ENCODE measurements around the gene TMEM63B.
A peak's percentile ranks its signal among the peaks of the same experiment; 100 is the strongest.
"Not testable (repeated sequence)": the region's sequence is repeated elsewhere in the genome, so short reads cannot be mapped to it uniquely, and the experiment has no call there.

Gene TMEM63B

GRCh38 chr6:44094403-44095242 is 32.7 kb upstream of the TMEM63B start:
- DNase-seq, result no peak

- DNase-seq, result not testable (repeated sequence)
Observed at GRCh38 chr6:44095243-44095623, 32.1 kb upstream of the TMEM63B start.

GRCh38 chr6:44096612-44097011 is 30.7 kb upstream of the TMEM63B start:
- DNase-seq, result peak; percentile 46

GRCh38 chr6:44097782-44098317 is 29.5 kb upstream of the TMEM63B start:
- no peak for DNase-seq

GRCh38 chr6:44099192-44099591 is 28.2 kb upstream of the TMEM63B start:
- DNase-seq, result no peak

GRCh38 chr6:44100088-44100550 is 27.2 kb upstream of the TMEM63B start:
- no peak for DNase-seq

- no peak for DNase-seq
Observed at GRCh38 chr6:44101832-44102231, 25.5 kb upstream of the TMEM63B start.

GRCh38 chr6:44102527-44102926 is 24.8 kb upstream of the TMEM63B start:
- no peak for DNase-seq

- no peak for DNase-seq
Observed at GRCh38 chr6:44104481-44105021, 22.8 kb upstream of the TMEM63B start.

- DNase-seq, result no peak
Observed at GRCh38 chr6:44105146-44105545, 22.2 kb upstream of the TMEM63B start.

GRCh38 chr6:44105993-44106740 is 21.2 kb upstream of the TMEM63B start:
- DNase-seq, result no peak

- DNase-seq, result no peak
Observed at GRCh38 chr6:44107017-44107416, 20.3 kb upstream of the TMEM63B start.

- DNase-seq, result no peak
Observed at GRCh38 chr6:44108471-44108870, 18.9 kb upstream of the TMEM63B start.

- DNase-seq, result no peak
Observed at GRCh38 chr6:44109212-44109611, 18.1 kb upstream of the TMEM63B start.

- DNase-seq, result no peak
Observed at GRCh38 chr6:44110005-44110676, 17.2 kb upstream of the TMEM63B start.

GRCh38 chr6:44110966-44111365 is 16.4 kb upstream of the TMEM63B start:
- DNase-seq, result no peak

GRCh38 chr6:44111434-44112417 is 15.6 kb upstream of the TMEM63B start:
- no peak for DNase-seq

GRCh38 chr6:44113414-44113813 is 13.9 kb upstream of the TMEM63B start:
- no peak for DNase-seq

GRCh38 chr6:44115866-44116265 is 11.5 kb upstream of the TMEM63B start:
- no peak for DNase-seq

- DNase-seq, result no peak
Observed at GRCh38 chr6:44116641-44117382, 10.5 kb upstream of the TMEM63B start.

Measured in right kidney (tissue), 1 donor.